GM12873 (cell line): Measurements from ENCODE around the gene SYCP3.

Source experiments
- CTCF ChIP-seq: IDR thresholded peaks from 2 replicates; pipeline ENCODE4 v1.5.1; 2012; ENCODE audit warnings: low read depth, mild to moderate bottlenecking, moderate library complexity, low read length, control low read depth; ENCODE audit not compliant: insufficient read depth; ENCODE audit errors: missing control alignments

SYCP3 gene

GRCh38 chr12:101772012-101772775 is 32.9 kb upstream of the SYCP3 start:
- no peak for TF ChIP-seq CTCF

- TF ChIP-seq CTCF = no peak
Observed at GRCh38 chr12:101769865-101770264, 30.6 kb upstream of the SYCP3 start.

GRCh38 chr12:101768781-101769180 is 29.5 kb upstream of the SYCP3 start:
- no peak for TF ChIP-seq CTCF

GRCh38 chr12:101767537-101767936 is 28.3 kb upstream of the SYCP3 start:
- TF ChIP-seq CTCF = no peak

- TF ChIP-seq CTCF = no peak
Observed at GRCh38 chr12:101764051-101764792, 25.0 kb upstream of the SYCP3 start.

GRCh38 chr12:101763246-101763931 is 24.1 kb upstream of the SYCP3 start:
- no peak for TF ChIP-seq CTCF

GRCh38 chr12:101761781-101762180 is 22.5 kb upstream of the SYCP3 start:
- no peak for TF ChIP-seq CTCF
